ENCODE data around the gene KCNH5. TPM values are rescaled to one million over a fixed set of nuclear protein-coding genes. Genes with fewer than 3 reads are reported as not detected.

The KCNH5 gene
- total and polyA plus RNA-seq, 9 of the 15 experiments (the other 6 are each of a cell fraction or from before 2014, with no cell fraction given): 1.1 to 2.4 (median 1.4) TPM

DNA sequence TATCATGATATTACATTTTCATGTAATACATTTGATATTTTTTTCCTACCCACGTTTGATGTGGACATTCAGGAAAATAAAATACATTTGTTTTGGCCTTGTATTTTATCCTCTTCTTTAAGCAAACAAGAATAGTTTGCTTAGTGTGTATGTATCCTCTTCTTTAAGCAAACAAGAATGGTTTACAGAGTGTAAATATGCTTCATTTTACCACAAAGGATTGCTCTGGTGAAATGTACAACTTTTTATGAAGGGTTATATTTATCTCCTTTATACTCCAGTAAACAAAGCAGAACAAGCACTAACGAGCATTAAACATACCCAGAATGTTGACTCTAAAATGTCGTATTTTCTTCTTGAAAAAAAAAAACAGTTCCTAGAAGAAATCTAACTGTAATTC is 244.7 kb downstream of the KCNH5 start:
- H3K79me2 ChIP-seq (ENCODE audit: control insufficient read depth, insufficient read depth, low read length): no peaks in the 10 kb centered on the region
- ChIA-PET CTCF (ENCODE audit: low intra/inter-chr PET ratio) (no interaction called here), POLR2A (interaction anchor here (0.6 kb wide), 1 partner anchor 310 kb away, joined by 4 read pairs; no protein-coding TSS in a partner anchor)
- H3K36me3 ChIP-seq (ENCODE audit: control insufficient read depth, insufficient read depth, low read length): no peaks in the 10 kb centered on the region
- no peaks in the 10 kb centered on the region for H3K27me3 ChIP-seq (ENCODE audit: control insufficient read depth in 2 of 2, insufficient read depth in 2 of 2, low read length in 2 of 2)
- H4K20me1 ChIP-seq (replicated peaks; ENCODE audit: control insufficient read depth, insufficient read depth, low read length): no peaks in the 10 kb centered on the region
- H3K4me2 ChIP-seq (ENCODE audit: insufficient read depth, low read length): no peak overlapping the region
- TF ChIP-seq FOXA1 (IDR thresholded peaks at IDR 0.05; ENCODE audit: borderline replicate concordance) (no peak), ETS2 (tag; IDR thresholded peaks at IDR 0.05; ENCODE audit: borderline replicate concordance, poor library complexity, severe bottlenecking) (no peak), ZNF551 (CRISPR knock-in tag; IDR thresholded peaks at IDR 0.05) (no peak), NEUROD1 (IDR thresholded peaks at IDR 0.05; ENCODE audit: borderline replicate concordance, low read depth, low read length, partially characterized antibody) (no peak), MTA3 (IDR thresholded peaks at IDR 0.05; ENCODE audit: borderline replicate concordance) (no peak), ZFP30 (CRISPR knock-in tag; IDR thresholded peaks at IDR 0.05; ENCODE audit: borderline replicate concordance) (no peak), RHOXF2B (CRISPR knock-in tag; conservative IDR thresholded peaks at IDR 0.05) (no peak), ZNF444 (CRISPR knock-in tag; IDR thresholded peaks at IDR 0.05) (no peak)
- TF ChIP-seq, protein P1, sequence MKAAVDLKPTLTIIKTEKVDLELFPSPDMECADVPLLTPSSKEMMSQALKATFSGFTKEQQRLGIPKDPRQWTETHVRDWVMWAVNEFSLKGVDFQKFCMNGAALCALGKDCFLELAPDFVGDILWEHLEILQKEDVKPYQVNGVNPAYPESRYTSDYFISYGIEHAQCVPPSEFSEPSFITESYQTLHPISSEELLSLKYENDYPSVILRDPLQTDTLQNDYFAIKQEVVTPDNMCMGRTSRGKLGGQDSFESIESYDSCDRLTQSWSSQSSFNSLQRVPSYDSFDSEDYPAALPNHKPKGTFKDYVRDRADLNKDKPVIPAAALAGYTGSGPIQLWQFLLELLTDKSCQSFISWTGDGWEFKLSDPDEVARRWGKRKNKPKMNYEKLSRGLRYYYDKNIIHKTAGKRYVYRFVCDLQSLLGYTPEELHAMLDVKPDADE (conservative IDR thresholded peaks at IDR 0.05; ENCODE audit: control insufficient read depth, low read depth, low read length): no peak
- TF ChIP-seq, protein P2, sequence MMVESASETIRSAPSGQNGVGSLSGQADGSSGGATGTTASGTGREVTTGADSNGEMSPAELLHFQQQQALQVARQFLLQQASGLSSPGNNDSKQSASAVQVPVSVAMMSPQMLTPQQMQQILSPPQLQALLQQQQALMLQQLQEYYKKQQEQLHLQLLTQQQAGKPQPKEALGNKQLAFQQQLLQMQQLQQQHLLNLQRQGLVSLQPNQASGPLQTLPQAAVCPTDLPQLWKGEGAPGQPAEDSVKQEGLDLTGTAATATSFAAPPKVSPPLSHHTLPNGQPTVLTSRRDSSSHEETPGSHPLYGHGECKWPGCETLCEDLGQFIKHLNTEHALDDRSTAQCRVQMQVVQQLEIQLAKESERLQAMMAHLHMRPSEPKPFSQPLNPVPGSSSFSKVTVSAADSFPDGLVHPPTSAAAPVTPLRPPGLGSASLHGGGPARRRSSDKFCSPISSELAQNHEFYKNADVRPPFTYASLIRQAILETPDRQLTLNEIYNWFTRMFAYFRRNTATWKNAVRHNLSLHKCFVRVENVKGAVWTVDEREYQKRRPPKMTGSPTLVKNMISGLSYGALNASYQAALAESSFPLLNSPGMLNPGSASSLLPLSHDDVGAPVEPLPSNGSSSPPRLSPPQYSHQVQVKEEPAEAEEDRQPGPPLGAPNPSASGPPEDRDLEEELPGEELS (CRISPR knock-in tag; IDR thresholded peaks at IDR 0.05; ENCODE audit: borderline replicate concordance): no peak
- DNase-seq (ENCODE audit: extremely low read depth in 1 of 4, low spot score in 3 of 4) (no peak), ATAC-seq (no peak), FAIRE-seq (no peak)
- no peaks in the 10 kb centered on the region for H3K9me1 ChIP-seq (ENCODE audit: control insufficient read depth, insufficient read depth, low read length)
- WGBS (ENCODE audit: insufficient coverage, low coverage, missing lambda C conversion rate): 0% methylated on average over 3 of the region's 3 CpGs
- H3K4me3 ChIP-seq: no peak overlapping the region
- no peaks in the 10 kb centered on the region for H3K4me1 ChIP-seq (replicated peaks in 1 of 2; ENCODE audit: control insufficient read depth in 2 of 2, insufficient read depth in 2 of 2, low read length in 2 of 2)
- no TSS peak for BruUV-seq (replicated peaks)
- intact Hi-C loops (cut with micrococcal nuclease): no loop called here
- H3K9ac ChIP-seq (ENCODE audit: insufficient read depth in 1 of 2, low read depth in 2 of 2, low read length in 2 of 2): no peak overlapping the region
- in situ Hi-C loops (cut with MboI): no loop called here
- H2AFZ ChIP-seq (ENCODE audit: low read depth, low read length): no peak overlapping the region
- no peak overlapping the region for H3K27ac ChIP-seq (ENCODE audit: extremely low read depth, low read depth, low read length)
- H3K9me3 ChIP-seq (replicated peaks; ENCODE audit: control insufficient read depth, insufficient read depth, low read depth, low read length): no peaks in the 10 kb centered on the region
